Upper lobe of left lung (tissue), 6 donors: ENCODE data around the gene KBTBD4. TPM values are rescaled to one million over a fixed set of nuclear protein-coding genes. Genes with fewer than 3 reads are reported as not detected.
"Not testable (repeated sequence)": the region's sequence is repeated elsewhere in the genome, so short reads cannot be mapped to it uniquely, and the experiment has no call there.

Experiments used
- ATAC-seq, 2 donors: fragments of 200-7000 bp; cut with Tn5 transposase; one replicate each; pipeline ENCODE4 v1.9.1; 2022; ENCODE audit warnings: mild to moderate bottlenecking in 2 of 2, moderate library complexity in 2 of 2; ENCODE audit not compliant: low FRiP score in 2 of 2
- DNase-seq, 2 donors: peaks; one replicate each; pipeline ENCODE4 v3.0.0-alpha.2; 2019 to 2020
- H3K27ac ChIP-seq, 4 donors: fragments of 200-600 bp; sonication (generic); one replicate each; pipeline ENCODE4 v1.5.1; 2016 to 2019
- H3K27me3 ChIP-seq, 4 donors: fragments of 200-600 bp; sonication (generic); one replicate each; pipeline ENCODE4 v1.5.1; 2017 to 2019
- H3K36me3 ChIP-seq, 4 donors: fragments of 200-600 bp; sonication (generic); one replicate each; pipeline ENCODE4 v1.5.1; 2016 to 2019
- H3K4me1 ChIP-seq, 4 donors: fragments of 200-600 bp; sonication (generic); one replicate each; pipeline ENCODE4 v1.5.1; 2018 to 2019
- H3K4me3 ChIP-seq, 4 donors: fragments of 200-600 bp; sonication (generic); one replicate each; pipeline ENCODE4 v1.5.1; 2017 to 2019; ENCODE audit warnings: mild to moderate bottlenecking in 2 of 4, moderate library complexity in 1 of 4
- H3K9me3 ChIP-seq, 4 donors: fragments of 200-600 bp; sonication (generic); one replicate each; pipeline ENCODE4 v1.5.1; 2018 to 2019
- EP300 ChIP-seq, 4 donors: sonication (generic); formaldehyde crosslinking; IDR thresholded peaks; one replicate each; pipeline ENCODE4 v1.5.1; 2017; ENCODE audit warnings: antibody characterized with exemption in 4 of 4, control low read depth in 2 of 4
- POLR2A ChIP-seq, 4 donors: fragments of 450-650 bp; IDR thresholded peaks; one replicate each; pipeline ENCODE4 v1.5.1; 2016 to 2017; ENCODE audit warnings: antibody characterized with exemption in 4 of 4, mild to moderate bottlenecking in 2 of 4
- POLR2AphosphoS5 ChIP-seq, 2 donors: sonication (generic); formaldehyde crosslinking; IDR thresholded peaks; one replicate each; pipeline ENCODE4 v1.5.1; 2017; ENCODE audit warnings: antibody characterized with exemption in 2 of 2
- WGBS, 2 donors: methylation state at CpG; one replicate each; pipeline ENCODE4 v1.1.5; 2017 to 2018; 5-methylcytosine and 5-hydroxymethylcytosine counted together
- total RNA-seq, 6 donors: library from RNA; depleted of rRNA in 4 of 6; stranded (reverse); fragments of >200 nt in 4 of 6; gene quantifications; one replicate each; pipeline versions ENCODE4 v1.1.0 to v1.2.1, GENCODE V29; 2016 to 2021
- TF ChIP-seq, protein P1 (sequence below), 6 experiments: fragments of 450-650 bp in 4 of 6; fragments of 200-600 bp in 2 of 6; sonication (generic) in 2 of 6; IDR thresholded peaks; one replicate each; pipeline ENCODE4 v1.5.1; 2016 to 2019; ENCODE audit warnings: antibody characterized with exemption in 6 of 6
- donor health status: DM: no; HTN: no; CAD: no; lungs with moderate emphysema.
- donor health status: DM: no; HTN: yes; CAD: no; lungs with severe emphysema.

Gene KBTBD4
- total RNA-seq, 6 donors from 2014 or later: 3.1 to 22.2 (median 17.4) TPM

DNA sequence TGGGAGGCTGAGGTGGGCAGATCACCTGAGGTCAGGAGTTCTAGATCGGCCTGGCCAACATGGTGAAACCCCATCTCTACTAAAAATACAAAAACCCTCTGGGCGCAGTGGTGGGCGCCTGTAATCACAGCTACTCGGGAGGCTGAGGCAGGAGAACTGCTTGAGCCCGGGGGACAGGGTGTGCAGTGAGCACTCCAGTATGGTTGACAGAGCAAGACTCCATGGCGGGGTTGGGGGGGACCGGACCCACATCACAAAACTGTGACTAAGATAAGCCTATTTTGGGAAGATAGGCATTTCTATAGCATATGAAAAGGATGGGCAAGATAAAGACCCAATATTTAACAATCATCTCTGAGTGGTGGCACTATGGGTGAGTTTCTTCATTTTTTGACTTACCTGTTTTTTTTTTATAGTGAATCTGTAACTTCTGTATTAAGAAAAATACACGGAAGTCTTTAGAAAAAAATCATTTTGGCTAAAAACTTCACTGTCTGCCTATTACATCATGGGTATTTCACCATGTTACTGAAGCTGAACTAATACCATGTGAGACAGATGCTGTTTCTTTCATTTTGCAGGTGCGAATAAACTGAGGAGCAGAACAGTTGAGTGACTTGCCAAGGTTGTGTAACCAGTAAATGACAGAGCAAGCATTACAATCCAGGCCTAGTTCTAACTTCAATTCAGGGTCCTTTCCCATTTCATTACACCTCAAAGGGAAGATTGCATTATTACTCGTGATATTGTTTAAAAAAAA, 28.3 kb downstream of the KBTBD4 start:
- H3K9me3 ChIP-seq: no peaks in the 10 kb centered on the region
- TF ChIP-seq POLR2A (IDR thresholded peaks at IDR 0.05): no peak
- TF ChIP-seq, protein P1, sequence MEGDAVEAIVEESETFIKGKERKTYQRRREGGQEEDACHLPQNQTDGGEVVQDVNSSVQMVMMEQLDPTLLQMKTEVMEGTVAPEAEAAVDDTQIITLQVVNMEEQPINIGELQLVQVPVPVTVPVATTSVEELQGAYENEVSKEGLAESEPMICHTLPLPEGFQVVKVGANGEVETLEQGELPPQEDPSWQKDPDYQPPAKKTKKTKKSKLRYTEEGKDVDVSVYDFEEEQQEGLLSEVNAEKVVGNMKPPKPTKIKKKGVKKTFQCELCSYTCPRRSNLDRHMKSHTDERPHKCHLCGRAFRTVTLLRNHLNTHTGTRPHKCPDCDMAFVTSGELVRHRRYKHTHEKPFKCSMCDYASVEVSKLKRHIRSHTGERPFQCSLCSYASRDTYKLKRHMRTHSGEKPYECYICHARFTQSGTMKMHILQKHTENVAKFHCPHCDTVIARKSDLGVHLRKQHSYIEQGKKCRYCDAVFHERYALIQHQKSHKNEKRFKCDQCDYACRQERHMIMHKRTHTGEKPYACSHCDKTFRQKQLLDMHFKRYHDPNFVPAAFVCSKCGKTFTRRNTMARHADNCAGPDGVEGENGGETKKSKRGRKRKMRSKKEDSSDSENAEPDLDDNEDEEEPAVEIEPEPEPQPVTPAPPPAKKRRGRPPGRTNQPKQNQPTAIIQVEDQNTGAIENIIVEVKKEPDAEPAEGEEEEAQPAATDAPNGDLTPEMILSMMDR (IDR thresholded peaks at IDR 0.05): no peak
- TF ChIP-seq POLR2AphosphoS5 (IDR thresholded peaks at IDR 0.05): no peak
- no peak for TF ChIP-seq EP300 (IDR thresholded peaks at IDR 0.05)
- H3K36me3 ChIP-seq: no peaks in the 10 kb centered on the region
- H3K4me1 ChIP-seq: peaks cover 36 to 60% (median 41%) of the 10 kb centered on the region in 4 donors
- H3K27me3 ChIP-seq: no peaks in the 10 kb centered on the region
- ATAC-seq (no peak), DNase-seq (no peak)
- 77 to 84% methylated on average over 10 of the region's 10 CpGs for WGBS, 2 donors
- peak overlapping the region in 3 of 4 donors; percentile 39 to 95 (median 95) for H3K27ac ChIP-seq
- H3K4me3 ChIP-seq: peak overlapping the region in 1 of 4 donors; percentile 97

GRCh38 chr11:47546274-47546673, 32.5 kb downstream of the KBTBD4 start:
- not testable (repeated sequence) for ATAC-seq, H3K9me3 ChIP-seq, H3K36me3 ChIP-seq, H3K4me3 ChIP-seq, H3K27ac ChIP-seq, DNase-seq, H3K27me3 ChIP-seq
- peaks cover 28 to 72% (median 40%) of the 10 kb centered on the region in 4 donors for H3K4me1 ChIP-seq
- 88 to 94% methylated on average over 7 of the region's 7 CpGs for WGBS, 2 donors

- 94 to 98% methylated on average over 6 of the region's 6 CpGs for WGBS, 2 donors
These were observed 33.5 kb downstream of the KBTBD4 start for GRCh38 chr11:47545298-47545697.

DNA sequence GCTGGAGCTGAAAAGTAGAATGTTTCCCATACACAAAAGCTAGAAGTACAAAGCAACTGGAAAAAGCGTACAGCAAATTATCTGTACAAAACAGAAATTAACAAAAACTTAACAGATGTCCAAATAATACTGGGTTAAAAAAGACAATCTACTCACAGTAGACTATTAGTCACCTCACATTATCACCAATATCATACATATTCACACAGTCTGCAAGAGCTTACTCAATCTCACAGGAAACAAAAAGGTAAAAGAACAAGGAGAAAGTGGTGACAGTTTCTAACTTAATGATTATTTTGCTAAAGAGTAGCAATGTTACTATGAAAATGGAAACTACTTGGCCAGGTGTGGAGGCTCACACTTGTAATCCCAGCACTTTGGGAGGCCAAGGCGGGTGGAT, 37.7 kb downstream of the KBTBD4 start:
- H3K4me1 ChIP-seq: peaks cover 35 to 70% (median 47%) of the 10 kb centered on the region in 4 donors
- 92 to 98% methylated on average over 2 of the region's 2 CpGs for WGBS, 2 donors

More at GRCh38 chr11:47545298-47545697, 33.5 kb downstream of the KBTBD4 start:
- H3K9me3 ChIP-seq: no peaks in the 10 kb centered on the region
- ATAC-seq: no peak
- H3K27me3 ChIP-seq: no peaks in the 10 kb centered on the region
- H3K36me3 ChIP-seq: no peaks in the 10 kb centered on the region
- no peak overlapping the region for H3K4me3 ChIP-seq
- H3K4me1 ChIP-seq: peaks cover 26 to 72% (median 38%) of the 10 kb centered on the region in 4 donors
- no peak for TF ChIP-seq EP300 (IDR thresholded peaks at IDR 0.05)
- TF ChIP-seq, protein P1 (IDR thresholded peaks at IDR 0.05): no peak
- no peak for TF ChIP-seq POLR2AphosphoS5 (IDR thresholded peaks at IDR 0.05)
- no peak for TF ChIP-seq POLR2A (IDR thresholded peaks at IDR 0.05)
- H3K27ac ChIP-seq: no peak overlapping the region
- no peak for DNase-seq

DNA sequence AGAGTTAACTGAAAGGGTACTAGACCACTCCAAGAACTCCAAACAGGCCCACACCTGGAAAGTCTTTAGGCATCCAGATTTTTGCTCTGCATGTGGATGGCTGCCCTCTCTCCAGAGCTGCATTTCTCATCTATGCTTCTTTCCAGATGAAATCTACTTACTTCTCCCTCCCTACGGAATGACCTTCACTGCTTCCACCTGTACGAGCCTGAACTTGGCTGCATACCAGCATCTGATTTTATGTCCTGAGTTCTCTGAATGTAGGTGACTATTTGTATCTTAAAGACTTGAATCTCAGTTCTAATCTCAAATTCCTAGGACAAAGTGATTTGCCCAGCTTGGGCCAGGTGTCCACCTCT, 39.1 kb downstream of the KBTBD4 start:
- Histone ChIP-seq H3K36me3 (peaks cover 0 to 7% (median 2%) of the 10 kb centered on the region in 4 donors), H3K4me1 (peaks cover 37 to 65% (median 48%) of the 10 kb centered on the region in 4 donors), H3K27me3 (no peaks in the 10 kb centered on the region), H3K27ac (peak overlapping the region in 2 of 4 donors; percentile 14 to 25), H3K9me3 (no peaks in the 10 kb centered on the region), H3K4me3 (no peak overlapping the region)
- DNase-seq (no peak), ATAC-seq (no peak)
- 46 to 59% methylated on average over 2 of the region's 2 CpGs for WGBS, 2 donors
- TF ChIP-seq POLR2A (IDR thresholded peaks at IDR 0.05) (no peak), EP300 (IDR thresholded peaks at IDR 0.05) (no peak), POLR2AphosphoS5 (IDR thresholded peaks at IDR 0.05) (no peak)
- TF ChIP-seq, protein P1 (IDR thresholded peaks at IDR 0.05): no peak

More for the DNA sequence above, 37.7 kb downstream of the KBTBD4 start:
- H3K27ac ChIP-seq: peak overlapping the region in 1 of 4 donors; percentile 5
- H3K4me3 ChIP-seq: no peak overlapping the region
- DNase-seq (no peak), ATAC-seq (no peak)
- H3K9me3 ChIP-seq: no peaks in the 10 kb centered on the region
- TF ChIP-seq, protein P1 (IDR thresholded peaks at IDR 0.05): no peak
- no peak for TF ChIP-seq POLR2AphosphoS5 (IDR thresholded peaks at IDR 0.05)
- no peak for TF ChIP-seq EP300 (IDR thresholded peaks at IDR 0.05)
- TF ChIP-seq POLR2A (IDR thresholded peaks at IDR 0.05): no peak
- no peaks in the 10 kb centered on the region for H3K27me3 ChIP-seq
- H3K36me3 ChIP-seq: peaks cover 0 to 3% (median 0%) of the 10 kb centered on the region in 4 donors
